Measurements from ENCODE around the gene PRSS53.

DNA sequence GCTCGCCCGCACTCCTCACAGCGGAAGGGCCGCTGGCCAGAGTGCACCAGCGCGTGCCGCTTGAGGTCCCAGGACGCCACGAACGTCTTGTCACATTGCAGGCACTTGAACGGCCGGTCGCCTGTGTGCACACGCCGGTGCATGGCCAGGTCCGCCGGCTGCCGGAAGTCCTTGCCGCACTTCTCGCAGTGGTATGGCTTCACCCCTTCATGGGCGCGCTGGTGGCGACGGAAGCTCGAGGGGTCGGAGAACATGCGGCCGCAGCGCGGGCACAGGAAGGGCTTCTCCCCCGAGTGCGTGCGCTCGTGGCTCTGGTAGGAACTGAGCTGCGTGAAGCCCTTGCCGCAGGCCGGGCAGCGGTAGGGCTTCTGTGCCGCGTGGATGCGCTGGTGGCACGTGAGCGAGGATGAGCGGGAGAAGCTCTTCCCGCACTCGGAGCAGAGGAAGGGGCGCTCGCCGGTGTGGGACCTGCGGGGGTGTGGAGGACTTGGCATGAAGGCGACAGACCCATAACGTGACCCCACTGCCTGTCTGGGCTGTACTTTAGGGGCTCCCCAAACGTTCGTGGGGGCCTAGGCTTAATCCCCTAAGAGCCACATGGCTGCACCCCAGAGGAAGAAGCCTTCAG lies 26.8 kb downstream of the PRSS53 start:
- TF ChIP-seq, protein P1, sequence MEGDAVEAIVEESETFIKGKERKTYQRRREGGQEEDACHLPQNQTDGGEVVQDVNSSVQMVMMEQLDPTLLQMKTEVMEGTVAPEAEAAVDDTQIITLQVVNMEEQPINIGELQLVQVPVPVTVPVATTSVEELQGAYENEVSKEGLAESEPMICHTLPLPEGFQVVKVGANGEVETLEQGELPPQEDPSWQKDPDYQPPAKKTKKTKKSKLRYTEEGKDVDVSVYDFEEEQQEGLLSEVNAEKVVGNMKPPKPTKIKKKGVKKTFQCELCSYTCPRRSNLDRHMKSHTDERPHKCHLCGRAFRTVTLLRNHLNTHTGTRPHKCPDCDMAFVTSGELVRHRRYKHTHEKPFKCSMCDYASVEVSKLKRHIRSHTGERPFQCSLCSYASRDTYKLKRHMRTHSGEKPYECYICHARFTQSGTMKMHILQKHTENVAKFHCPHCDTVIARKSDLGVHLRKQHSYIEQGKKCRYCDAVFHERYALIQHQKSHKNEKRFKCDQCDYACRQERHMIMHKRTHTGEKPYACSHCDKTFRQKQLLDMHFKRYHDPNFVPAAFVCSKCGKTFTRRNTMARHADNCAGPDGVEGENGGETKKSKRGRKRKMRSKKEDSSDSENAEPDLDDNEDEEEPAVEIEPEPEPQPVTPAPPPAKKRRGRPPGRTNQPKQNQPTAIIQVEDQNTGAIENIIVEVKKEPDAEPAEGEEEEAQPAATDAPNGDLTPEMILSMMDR (conservative IDR thresholded peaks at IDR 0.05; ENCODE audit: low read depth in 2 of 2): no peak
- TF ChIP-seq EZH2 (IDR thresholded peaks at IDR 0.05; ENCODE audit: low read depth, unreplicated experiment) (no peak), EZH2phosphoT487 (IDR thresholded peaks at IDR 0.05; ENCODE audit: unreplicated experiment) (no peak), POLR2AphosphoS5 (IDR thresholded peaks at IDR 0.05; ENCODE audit: low read depth) (no peak)
- TF ChIP-seq, protein P2, sequence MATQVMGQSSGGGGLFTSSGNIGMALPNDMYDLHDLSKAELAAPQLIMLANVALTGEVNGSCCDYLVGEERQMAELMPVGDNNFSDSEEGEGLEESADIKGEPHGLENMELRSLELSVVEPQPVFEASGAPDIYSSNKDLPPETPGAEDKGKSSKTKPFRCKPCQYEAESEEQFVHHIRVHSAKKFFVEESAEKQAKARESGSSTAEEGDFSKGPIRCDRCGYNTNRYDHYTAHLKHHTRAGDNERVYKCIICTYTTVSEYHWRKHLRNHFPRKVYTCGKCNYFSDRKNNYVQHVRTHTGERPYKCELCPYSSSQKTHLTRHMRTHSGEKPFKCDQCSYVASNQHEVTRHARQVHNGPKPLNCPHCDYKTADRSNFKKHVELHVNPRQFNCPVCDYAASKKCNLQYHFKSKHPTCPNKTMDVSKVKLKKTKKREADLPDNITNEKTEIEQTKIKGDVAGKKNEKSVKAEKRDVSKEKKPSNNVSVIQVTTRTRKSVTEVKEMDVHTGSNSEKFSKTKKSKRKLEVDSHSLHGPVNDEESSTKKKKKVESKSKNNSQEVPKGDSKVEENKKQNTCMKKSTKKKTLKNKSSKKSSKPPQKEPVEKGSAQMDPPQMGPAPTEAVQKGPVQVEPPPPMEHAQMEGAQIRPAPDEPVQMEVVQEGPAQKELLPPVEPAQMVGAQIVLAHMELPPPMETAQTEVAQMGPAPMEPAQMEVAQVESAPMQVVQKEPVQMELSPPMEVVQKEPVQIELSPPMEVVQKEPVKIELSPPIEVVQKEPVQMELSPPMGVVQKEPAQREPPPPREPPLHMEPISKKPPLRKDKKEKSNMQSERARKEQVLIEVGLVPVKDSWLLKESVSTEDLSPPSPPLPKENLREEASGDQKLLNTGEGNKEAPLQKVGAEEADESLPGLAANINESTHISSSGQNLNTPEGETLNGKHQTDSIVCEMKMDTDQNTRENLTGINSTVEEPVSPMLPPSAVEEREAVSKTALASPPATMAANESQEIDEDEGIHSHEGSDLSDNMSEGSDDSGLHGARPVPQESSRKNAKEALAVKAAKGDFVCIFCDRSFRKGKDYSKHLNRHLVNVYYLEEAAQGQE (IDR thresholded peaks at IDR 0.05; ENCODE audit: unreplicated experiment): no peak
